ENCODE data around the gene MON1A.
A peak's percentile ranks its signal among the peaks of the same experiment; 100 is the strongest.
"Not testable (repeated sequence)": the region's sequence is repeated elsewhere in the genome, so short reads cannot be mapped to it uniquely, and the experiment has no call there.

MON1A gene

GRCh38 chr3:49930922-49931321 is 1.3 kb upstream of the MON1A start:
- H3K4me3 ChIP-seq (ENCODE audit: low read length), result no peak overlapping the region
- TF ChIP-seq ZNF274 (IDR thresholded peaks at IDR 0.05; ENCODE audit: low read depth, low read length), result no peak

GRCh38 chr3:49930168-49930690 is 618 bp upstream of the MON1A start:
- peak overlapping the region; percentile 54; the same call in 1 of the 2 replicates for H3K4me3 ChIP-seq (ENCODE audit: low read length)
- no peak for TF ChIP-seq ZNF274 (IDR thresholded peaks at IDR 0.05; ENCODE audit: low read depth, low read length)

GRCh38 chr3:49928481-49929017 is 1.1 kb downstream of the MON1A start:
- H3K4me3 ChIP-seq (ENCODE audit: low read length), result peak overlapping the region; percentile 54; the same call in 1 of the 2 replicates
- TF ChIP-seq ZNF274 (IDR thresholded peaks at IDR 0.05; ENCODE audit: low read depth, low read length), result no peak

- no peak for TF ChIP-seq ZNF274 (IDR thresholded peaks at IDR 0.05; ENCODE audit: low read depth, low read length)
- H3K4me3 ChIP-seq (ENCODE audit: low read length), result no peak overlapping the region
Measured at GRCh38 chr3:49927798-49928197, 1.8 kb downstream of the MON1A start.

GRCh38 chr3:49926117-49926728 is 3.4 kb downstream of the MON1A start:
- no peak for TF ChIP-seq ZNF274 (IDR thresholded peaks at IDR 0.05; ENCODE audit: low read depth, low read length)
- H3K4me3 ChIP-seq (ENCODE audit: low read length), result no peak overlapping the region

GRCh38 chr3:49925485-49925884 is 4.1 kb downstream of the MON1A start:
- TF ChIP-seq ZNF274 (IDR thresholded peaks at IDR 0.05; ENCODE audit: low read depth, low read length), result no peak
- H3K4me3 ChIP-seq (ENCODE audit: low read length), result no peak overlapping the region

GRCh38 chr3:49924683-49925082 is 4.9 kb downstream of the MON1A start:
- TF ChIP-seq ZNF274 (IDR thresholded peaks at IDR 0.05; ENCODE audit: low read depth, low read length), result no peak
- H3K4me3 ChIP-seq (ENCODE audit: low read length), result no peak overlapping the region

GRCh38 chr3:49917806-49918590 is 11.6 kb downstream of the MON1A start:
- not testable (repeated sequence) for H3K4me3 ChIP-seq (ENCODE audit: low read length)

- no peak for TF ChIP-seq ZNF274 (IDR thresholded peaks at IDR 0.05; ENCODE audit: low read depth, low read length)
- H3K4me3 ChIP-seq (ENCODE audit: low read length), result no peak overlapping the region
Measured at GRCh38 chr3:49916686-49917085, 12.9 kb downstream of the MON1A start.

GRCh38 chr3:49914906-49915305 is 14.7 kb downstream of the MON1A start:
- H3K4me3 ChIP-seq (ENCODE audit: low read length), result no peak overlapping the region
- TF ChIP-seq ZNF274 (IDR thresholded peaks at IDR 0.05; ENCODE audit: low read depth, low read length), result no peak

- no peak overlapping the region for H3K4me3 ChIP-seq (ENCODE audit: low read length)
- TF ChIP-seq ZNF274 (IDR thresholded peaks at IDR 0.05; ENCODE audit: low read depth, low read length), result no peak
Measured at GRCh38 chr3:49912881-49913281, 16.7 kb downstream of the MON1A start.

GRCh38 chr3:49911611-49912010 is 18.0 kb downstream of the MON1A start:
- no peak overlapping the region for H3K4me3 ChIP-seq (ENCODE audit: low read length)
- no peak for TF ChIP-seq ZNF274 (IDR thresholded peaks at IDR 0.05; ENCODE audit: low read depth, low read length)

GRCh38 chr3:49911124-49911420 is 18.5 kb downstream of the MON1A start:
- no peak for TF ChIP-seq ZNF274 (IDR thresholded peaks at IDR 0.05; ENCODE audit: low read depth, low read length)
- no peak overlapping the region for H3K4me3 ChIP-seq (ENCODE audit: low read length)

- H3K4me3 ChIP-seq (ENCODE audit: low read length), result no peak overlapping the region
- no peak for TF ChIP-seq ZNF274 (IDR thresholded peaks at IDR 0.05; ENCODE audit: low read depth, low read length)
Measured at GRCh38 chr3:49910409-49911123, 19.0 kb downstream of the MON1A start.
